Pancreas (tissue), 10 donors: ENCODE data around the gene TAAR8. TPM values are rescaled to one million over a fixed set of nuclear protein-coding genes. Genes with fewer than 3 reads are reported as not detected.
"Not testable (repeated sequence)": the region's sequence is repeated elsewhere in the genome, so short reads cannot be mapped to it uniquely, and the experiment has no call there.

Source experiments
- ATAC-seq, 4 donors: fragments of 200-7000 bp; cut with Tn5 transposase; one replicate each; pipeline versions ENCODE4 v1.8.0 to v1.9.1; 2020; ENCODE audit warnings: mild to moderate bottlenecking in 4 of 4, moderate library complexity in 4 of 4
- DNase-seq, 6 donors: peaks; one replicate each; pipeline ENCODE4 v3.0.0-alpha.2; 2020
- FAIRE-seq: peaks from 2 replicates; lab custom pipeline; 2012; peaks lifted over from hg19 to GRCh38; lab: Jason Lieb, UNC
- H3K27ac ChIP-seq, 4 donors: fragments of 200-600 bp; sonication (generic); 1 replicate in 3 of 4; 2 replicates in 1 of 4; pipeline versions ENCODE4 v1.5.0 to v1.8.0; 2020
- H3K27me3 ChIP-seq, 4 donors: fragments of 200-600 bp; one replicate each; pipeline ENCODE4 v1.8.0; 2021
- H3K36me3 ChIP-seq, 3 donors: fragments of 200-600 bp; sonication (generic) in 1 of 3; one replicate each; pipeline versions ENCODE4 v1.5.0 to v1.8.0; 2020 to 2021
- H3K4me1 ChIP-seq, 3 donors: fragments of 200-600 bp; one replicate each; pipeline ENCODE4 v1.8.0; 2021
- H3K4me3 ChIP-seq, 4 donors: fragments of 200-600 bp; sonication (generic) in 2 of 4; one replicate each; pipeline versions ENCODE4 v1.5.0 to v1.8.0; 2020 to 2021
- H3K9me3 ChIP-seq, 4 donors: fragments of 200-600 bp; one replicate each; pipeline ENCODE4 v1.8.0; 2021
- WGBS, 2 donors: extraction: QIAGEN DNeasy Blood & Tissue Kit; methylation state at CpG; one replicate each; pipeline ENCODE4 v1.1.7; 2013; 5-methylcytosine and 5-hydroxymethylcytosine counted together
- intact Hi-C, 3 donors: fragments of 100-400 bp; cut with DNase I; formaldehyde crosslinking; loops; one replicate each; pipeline versions ENCODE4 v1.11.1 to v1.14.2; 2022
- polyA plus RNA-seq, 2 donors: library from polyadenylated mRNA; stranded (reverse); fragments of 200-250 nt; gene quantifications; one replicate each; pipeline ENCODE4 v1.2.3, GENCODE V29; 2013
- total RNA-seq, 6 donors: library from RNA; stranded (reverse); fragmentation: NEBNext Ultra II Directional in 4 of 6; extraction: Animal tissue kit (Norgen Biotek cat#: 25700) in 4 of 6; gene quantifications; one replicate each; pipeline versions ENCODE4 v1.2.1 to v1.2.4, GENCODE V29; 2021 to 2023
- TF ChIP-seq, protein P1 (sequence below), 4 donors: fragments of 200-600 bp; sonication (generic) in 3 of 4; IDR thresholded peaks; one replicate each; pipeline versions ENCODE4 v1.5.0 to v1.8.0; 2021; ENCODE audit warnings: antibody characterized with exemption in 4 of 4
- donor health status: healthy with polysubstance abuse.
- donor health status: DM: no; HTN: no; CAD: no; lungs with moderate emphysema.
- donor health status: DM: no; HTN: no; CAD: no.
- donor health status: control.
- donor health status: control.
- donor health status: Bipolar disorder and iron deficiency.
- donor health status: DM: yes; HTN: yes; CAD: no.
- donor health status: DM: no; HTN: no; CAD: no.
- donor health status: DM: no; HTN: no; CAD: no.
- donor health status: DM: yes; HTN: yes; CAD: no.

The TAAR8 gene
- total and polyA plus RNA-seq, 8 donors = not detected

DNA sequence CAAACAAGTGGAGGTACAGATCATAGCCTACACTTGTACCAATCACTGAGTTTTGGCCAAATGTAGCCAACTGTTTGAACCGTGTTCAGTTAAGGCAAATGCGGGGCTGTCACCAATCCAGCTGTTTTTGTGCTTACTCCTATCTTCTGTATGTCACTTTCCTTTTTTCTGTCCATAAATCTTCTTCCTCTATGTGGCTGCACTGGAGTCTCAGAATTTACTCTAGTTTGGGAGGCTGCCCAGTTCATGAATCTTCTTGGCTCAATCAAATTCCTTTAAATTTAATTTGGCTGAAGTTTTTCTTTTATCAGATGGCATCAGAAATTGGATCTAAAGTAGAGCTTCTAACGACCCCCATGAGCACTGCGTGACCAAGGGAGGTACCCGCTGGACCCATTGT lies 27.8 kb upstream of the TAAR8 start:
- no peaks in the 10 kb centered on the region for H3K36me3 ChIP-seq
- peaks cover 0 to 2% (median 0%) of the 10 kb centered on the region in 4 donors for H3K27me3 ChIP-seq
- TF ChIP-seq, protein P1, sequence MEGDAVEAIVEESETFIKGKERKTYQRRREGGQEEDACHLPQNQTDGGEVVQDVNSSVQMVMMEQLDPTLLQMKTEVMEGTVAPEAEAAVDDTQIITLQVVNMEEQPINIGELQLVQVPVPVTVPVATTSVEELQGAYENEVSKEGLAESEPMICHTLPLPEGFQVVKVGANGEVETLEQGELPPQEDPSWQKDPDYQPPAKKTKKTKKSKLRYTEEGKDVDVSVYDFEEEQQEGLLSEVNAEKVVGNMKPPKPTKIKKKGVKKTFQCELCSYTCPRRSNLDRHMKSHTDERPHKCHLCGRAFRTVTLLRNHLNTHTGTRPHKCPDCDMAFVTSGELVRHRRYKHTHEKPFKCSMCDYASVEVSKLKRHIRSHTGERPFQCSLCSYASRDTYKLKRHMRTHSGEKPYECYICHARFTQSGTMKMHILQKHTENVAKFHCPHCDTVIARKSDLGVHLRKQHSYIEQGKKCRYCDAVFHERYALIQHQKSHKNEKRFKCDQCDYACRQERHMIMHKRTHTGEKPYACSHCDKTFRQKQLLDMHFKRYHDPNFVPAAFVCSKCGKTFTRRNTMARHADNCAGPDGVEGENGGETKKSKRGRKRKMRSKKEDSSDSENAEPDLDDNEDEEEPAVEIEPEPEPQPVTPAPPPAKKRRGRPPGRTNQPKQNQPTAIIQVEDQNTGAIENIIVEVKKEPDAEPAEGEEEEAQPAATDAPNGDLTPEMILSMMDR (IDR thresholded peaks at IDR 0.05) = no peak
- no peak for FAIRE-seq
- H3K4me1 ChIP-seq = no peaks in the 10 kb centered on the region
- intact Hi-C loops = no loop called here
- WGBS, 2 donors = 80 to 85% methylated on average over 5 of the region's 5 CpGs
- H3K9me3 ChIP-seq = no peaks in the 10 kb centered on the region
- no peak overlapping the region for H3K27ac ChIP-seq
- no peak for DNase-seq
- no peak overlapping the region for H3K4me3 ChIP-seq
- no peak for ATAC-seq

DNA sequence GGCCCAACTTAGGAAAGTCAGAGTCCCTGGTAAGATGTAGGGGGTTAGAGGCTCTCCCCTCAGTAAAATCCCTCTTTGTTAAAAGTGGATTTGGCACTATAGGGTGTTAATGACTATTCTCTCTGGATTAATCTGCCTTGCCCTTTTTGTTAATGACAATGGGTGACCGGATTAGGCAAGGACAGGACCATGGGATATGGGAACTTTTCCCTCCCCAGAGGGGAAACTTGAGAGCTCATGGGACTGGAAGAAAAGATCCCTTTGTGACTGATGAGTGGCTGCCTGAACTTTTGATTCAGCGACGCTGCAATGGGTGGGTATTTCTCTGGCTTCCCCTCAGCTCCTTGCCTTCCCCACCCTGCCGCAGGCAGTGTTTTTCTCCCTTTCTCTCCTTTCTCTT lies 26.6 kb upstream of the TAAR8 start:
- ATAC-seq (no peak), DNase-seq (no peak), FAIRE-seq (no peak)
- TF ChIP-seq, protein P1 (IDR thresholded peaks at IDR 0.05) = no peak
- no peaks in the 10 kb centered on the region for H3K9me3 ChIP-seq
- peaks cover 0 to 7% (median 0%) of the 10 kb centered on the region in 4 donors for H3K27me3 ChIP-seq
- intact Hi-C loops = no loop called here
- H3K4me1 ChIP-seq = no peaks in the 10 kb centered on the region
- no peaks in the 10 kb centered on the region for H3K36me3 ChIP-seq
- no peak overlapping the region for H3K4me3 ChIP-seq
- 82 to 84% methylated on average over 4 of the region's 4 CpGs for WGBS, 2 donors
- no peak overlapping the region for H3K27ac ChIP-seq

- no peaks in the 10 kb centered on the region for H3K4me1 ChIP-seq
- TF ChIP-seq, protein P1 (IDR thresholded peaks at IDR 0.05) = no peak
- H3K4me3 ChIP-seq = no peak overlapping the region
- DNase-seq (no peak), ATAC-seq (no peak), FAIRE-seq (no peak)
- H3K27me3 ChIP-seq = peaks cover 0 to 7% (median 0%) of the 10 kb centered on the region in 4 donors
- no peaks in the 10 kb centered on the region for H3K36me3 ChIP-seq
- intact Hi-C loops = no loop called here
- WGBS, 2 donors = 41% methylated on average over 2 of the region's 2 CpGs
- H3K27ac ChIP-seq = no peak overlapping the region
- H3K9me3 ChIP-seq = no peaks in the 10 kb centered on the region
Measured at GRCh38 chr6:132526461-132526860, 26.0 kb upstream of the TAAR8 start.

- H3K4me3 ChIP-seq = no peak overlapping the region
- H3K27me3 ChIP-seq = peaks cover 0 to 7% (median 0%) of the 10 kb centered on the region in 4 donors
- no peak overlapping the region for H3K27ac ChIP-seq
- 73 to 76% methylated on average over 6 of the region's 6 CpGs for WGBS, 2 donors
- TF ChIP-seq, protein P1 (IDR thresholded peaks at IDR 0.05) = no peak
- no peaks in the 10 kb centered on the region for H3K36me3 ChIP-seq
- FAIRE-seq = no peak
- no peaks in the 10 kb centered on the region for H3K9me3 ChIP-seq
- no peaks in the 10 kb centered on the region for H3K4me1 ChIP-seq
- intact Hi-C loops = no loop called here
- ATAC-seq = no peak
- no peak for DNase-seq
Measured at GRCh38 chr6:132527791-132528190, 24.7 kb upstream of the TAAR8 start.

DNA sequence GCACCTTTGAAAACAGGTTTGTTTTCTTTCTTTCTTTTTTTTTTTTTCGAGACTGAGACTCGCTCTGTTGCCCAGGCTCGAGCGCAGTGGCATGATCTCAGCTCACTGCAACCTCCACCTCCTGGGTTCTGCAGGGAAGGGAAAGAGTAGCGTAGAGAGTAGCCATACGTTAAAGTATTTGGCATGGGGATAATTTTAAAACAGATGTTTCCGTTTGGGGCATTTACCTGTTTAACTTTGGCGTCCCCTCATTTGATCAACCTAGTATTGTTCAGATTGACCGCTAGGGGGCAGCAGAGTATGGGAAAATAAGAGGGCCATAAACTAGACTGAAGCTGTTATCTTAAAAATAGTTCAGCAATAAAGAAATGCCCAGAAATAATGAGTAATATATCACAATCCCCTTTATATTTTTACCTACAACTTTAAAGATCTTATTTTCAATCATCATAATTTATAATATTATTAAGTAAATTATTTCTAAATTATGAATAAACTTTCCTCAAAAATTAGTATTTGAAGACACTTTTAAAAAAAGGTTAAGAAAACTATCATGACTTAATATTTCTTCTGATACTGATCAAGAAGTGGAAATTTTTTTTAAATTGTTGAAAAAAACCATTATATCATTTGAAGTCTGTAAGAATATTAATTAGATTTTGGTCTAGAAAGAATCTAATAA lies 22.0 kb upstream of the TAAR8 start:
- no peak overlapping the region for H3K27ac ChIP-seq
- H3K4me3 ChIP-seq = peak overlapping the region in 1 of 4 donors; percentile 24
- no peaks in the 10 kb centered on the region for H3K36me3 ChIP-seq
- 3 to 4% methylated on average over 9 of the region's 9 CpGs for WGBS, 2 donors
- TF ChIP-seq, protein P1 (IDR thresholded peaks at IDR 0.05) = peak; percentile 80 to 89 (median 84)
- no peaks in the 10 kb centered on the region for H3K9me3 ChIP-seq
- peak; percentile 92 for FAIRE-seq
- ATAC-seq = peak; percentile 85 to 94 (median 92)
- intact Hi-C loops = loop anchor here in 1 of 3 donors (10.0 kb wide), 1 partner anchor 244 kb away; no protein-coding TSS in a partner anchor
- DNase-seq = peak in 4 of 6 donors; percentile 45 to 68 (median 56)
- no peaks in the 10 kb centered on the region for H3K4me1 ChIP-seq
- peaks cover 0 to 7% (median 0%) of the 10 kb centered on the region in 4 donors for H3K27me3 ChIP-seq

GRCh38 chr6:132534546-132534945 lies 17.9 kb upstream of the TAAR8 start:
- H3K36me3 ChIP-seq, ATAC-seq, H3K4me1 ChIP-seq, H3K27me3 ChIP-seq, H3K9me3 ChIP-seq, H3K4me3 ChIP-seq, DNase-seq, H3K27ac ChIP-seq, FAIRE-seq: not testable (repeated sequence)
- intact Hi-C loops = loop anchor here in 1 of 3 donors (10.0 kb wide), 1 partner anchor 240 kb away; no protein-coding TSS in a partner anchor
- WGBS, 2 donors = 77 to 81% methylated on average over 2 of the region's 2 CpGs
